ENCODE measurements around the gene BCAP31.
"Not testable (repeated sequence)": the region's sequence is repeated elsewhere in the genome, so short reads cannot be mapped to it uniquely, and the experiment has no call there.

DNA sequence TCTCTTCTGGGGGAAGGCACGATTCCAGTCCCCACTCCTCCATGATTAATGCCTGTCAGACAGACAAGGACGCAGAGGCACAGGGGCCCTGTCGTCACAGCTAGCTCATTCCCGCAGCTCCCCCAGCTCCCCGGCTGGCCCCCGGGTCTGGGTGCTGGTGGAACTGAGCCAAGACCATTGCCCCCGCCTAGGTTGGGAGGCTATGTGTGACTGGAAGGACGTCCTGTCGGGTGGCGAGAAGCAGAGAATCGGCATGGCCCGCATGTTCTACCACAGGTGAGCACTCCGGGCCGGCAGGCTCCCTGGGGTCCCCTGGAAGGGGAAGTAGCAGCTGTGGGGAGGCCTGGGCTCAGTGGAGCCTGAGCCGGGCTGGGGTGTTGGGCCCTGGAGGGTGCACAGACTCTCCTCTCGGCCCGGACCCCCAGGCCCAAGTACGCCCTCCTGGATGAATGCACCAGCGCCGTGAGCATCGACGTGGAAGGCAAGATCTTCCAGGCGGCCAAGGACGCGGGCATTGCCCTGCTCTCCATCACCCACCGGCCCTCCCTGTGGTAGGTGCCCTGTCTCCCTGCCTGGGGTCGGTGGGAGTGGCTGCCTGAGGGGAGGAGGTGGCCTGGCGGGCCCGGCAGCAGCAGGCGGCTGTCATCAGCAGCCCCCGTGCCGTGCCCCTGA, 18.7 kb upstream of the BCAP31 start:
- not testable (repeated sequence) for TF ChIP-seq POLR2A, EP300, POLR2AphosphoS5 (IDR thresholded peaks at IDR 0.05)
- TF ChIP-seq, protein P1, sequence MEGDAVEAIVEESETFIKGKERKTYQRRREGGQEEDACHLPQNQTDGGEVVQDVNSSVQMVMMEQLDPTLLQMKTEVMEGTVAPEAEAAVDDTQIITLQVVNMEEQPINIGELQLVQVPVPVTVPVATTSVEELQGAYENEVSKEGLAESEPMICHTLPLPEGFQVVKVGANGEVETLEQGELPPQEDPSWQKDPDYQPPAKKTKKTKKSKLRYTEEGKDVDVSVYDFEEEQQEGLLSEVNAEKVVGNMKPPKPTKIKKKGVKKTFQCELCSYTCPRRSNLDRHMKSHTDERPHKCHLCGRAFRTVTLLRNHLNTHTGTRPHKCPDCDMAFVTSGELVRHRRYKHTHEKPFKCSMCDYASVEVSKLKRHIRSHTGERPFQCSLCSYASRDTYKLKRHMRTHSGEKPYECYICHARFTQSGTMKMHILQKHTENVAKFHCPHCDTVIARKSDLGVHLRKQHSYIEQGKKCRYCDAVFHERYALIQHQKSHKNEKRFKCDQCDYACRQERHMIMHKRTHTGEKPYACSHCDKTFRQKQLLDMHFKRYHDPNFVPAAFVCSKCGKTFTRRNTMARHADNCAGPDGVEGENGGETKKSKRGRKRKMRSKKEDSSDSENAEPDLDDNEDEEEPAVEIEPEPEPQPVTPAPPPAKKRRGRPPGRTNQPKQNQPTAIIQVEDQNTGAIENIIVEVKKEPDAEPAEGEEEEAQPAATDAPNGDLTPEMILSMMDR (IDR thresholded peaks at IDR 0.05), result not testable (repeated sequence)

Data from sigmoid colon (tissue), 4 donors.